Urothelium cell line (cell line): ENCODE results near the gene FETUB.
"Not testable (repeated sequence)": the region's sequence is repeated elsewhere in the genome, so short reads cannot be mapped to it uniquely, and the experiment has no call there.

Experiments used
- DNase-seq: peaks from one replicate; pipeline ENCODE4 v3.0.0; 2011; ENCODE audit warnings: low spot score, mixed read lengths
- FAIRE-seq: peaks from 2 replicates; lab custom pipeline; 2011; peaks lifted over from hg19 to GRCh38; lab: Jason Lieb, UNC

FETUB gene

DNA sequence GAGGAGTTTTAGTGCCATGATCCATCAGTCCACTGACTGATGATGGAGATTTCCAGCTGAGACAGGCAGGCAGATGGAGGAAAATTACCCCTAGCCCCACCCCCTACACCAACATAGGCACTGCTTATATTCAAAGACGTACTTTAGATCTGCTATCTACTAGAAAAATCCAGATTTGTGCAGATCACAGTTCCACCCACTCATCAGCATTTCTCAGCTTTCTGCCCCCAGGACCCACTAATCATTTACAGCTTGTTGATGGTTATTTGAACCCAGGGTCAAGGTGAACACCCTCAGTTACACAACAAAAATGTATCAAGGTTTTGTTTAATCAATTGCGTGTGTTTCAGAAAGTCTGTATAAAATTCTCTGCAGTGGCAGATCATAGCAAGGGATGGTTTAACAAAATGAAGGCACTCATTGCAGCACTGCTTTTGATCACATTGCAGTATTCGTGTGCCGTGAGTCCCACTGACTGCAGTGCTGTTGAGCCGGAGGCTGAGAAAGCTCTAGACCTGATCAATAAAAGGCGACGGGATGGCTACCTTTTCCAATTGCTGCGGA lies 25.5 kb downstream of the FETUB start, which contains the start of gene HRG:
Gene HRG, plus strand, starts transcription at position 390 of the 564 bp plus-strand sequence. Its CDS starts 18 bp downstream, at position 408.
- FAIRE-seq (no peak), DNase-seq (no peak)

DNA sequence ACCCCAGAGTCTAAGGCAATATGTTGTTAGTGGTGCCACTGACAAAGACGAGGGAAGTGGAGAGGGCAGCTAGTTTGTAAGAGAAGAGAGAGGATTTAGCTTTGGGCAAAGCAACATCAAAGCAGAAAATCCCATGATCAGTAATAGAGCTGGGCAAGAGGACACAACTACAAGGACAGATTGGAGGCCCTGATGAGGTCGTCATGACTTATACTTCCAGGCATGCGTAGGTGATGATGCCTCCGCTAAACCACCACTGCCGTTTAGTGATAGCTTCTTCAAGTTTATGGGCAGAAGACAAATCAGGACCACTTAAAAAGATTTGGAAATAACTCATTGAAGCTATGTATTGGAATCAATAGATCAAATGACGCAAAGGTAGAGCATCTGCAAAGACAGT lies 28.2 kb downstream of the FETUB start:
- FAIRE-seq: no peak
- DNase-seq: no peak

DNA sequence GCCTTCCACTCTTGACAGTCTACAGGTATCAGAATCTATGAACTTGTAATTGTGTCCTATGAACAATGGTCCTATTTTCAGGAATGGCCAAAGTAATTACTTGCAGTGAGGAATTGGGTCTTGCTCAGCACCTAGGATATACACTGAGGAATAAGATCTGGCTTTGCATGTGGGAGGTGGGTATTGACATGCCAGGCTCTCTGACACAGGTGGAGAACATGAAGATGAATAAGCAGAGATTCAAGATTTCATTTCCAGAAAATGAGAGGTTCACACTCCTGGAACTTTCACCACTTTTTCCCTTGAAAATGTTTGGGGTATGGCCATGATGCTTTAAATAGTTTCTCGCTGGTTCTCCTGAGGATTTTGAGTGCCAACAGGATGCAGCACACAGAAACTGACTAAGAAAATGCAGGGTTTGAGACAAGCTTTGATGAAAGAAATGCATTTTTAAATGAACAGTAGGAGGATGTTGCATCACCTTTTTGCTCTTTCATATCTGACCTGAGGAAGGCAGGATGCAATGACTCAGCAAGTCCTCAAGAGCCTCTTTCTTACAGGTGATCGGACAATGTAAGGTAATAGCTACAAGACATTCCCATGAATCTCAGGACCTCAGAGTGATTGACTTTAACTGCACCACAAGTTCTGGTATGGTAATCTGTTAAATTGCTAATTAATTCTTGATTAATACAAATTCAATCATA lies 29.3 kb downstream of the FETUB start:
- DNase-seq: no peak
- FAIRE-seq: no peak

DNA sequence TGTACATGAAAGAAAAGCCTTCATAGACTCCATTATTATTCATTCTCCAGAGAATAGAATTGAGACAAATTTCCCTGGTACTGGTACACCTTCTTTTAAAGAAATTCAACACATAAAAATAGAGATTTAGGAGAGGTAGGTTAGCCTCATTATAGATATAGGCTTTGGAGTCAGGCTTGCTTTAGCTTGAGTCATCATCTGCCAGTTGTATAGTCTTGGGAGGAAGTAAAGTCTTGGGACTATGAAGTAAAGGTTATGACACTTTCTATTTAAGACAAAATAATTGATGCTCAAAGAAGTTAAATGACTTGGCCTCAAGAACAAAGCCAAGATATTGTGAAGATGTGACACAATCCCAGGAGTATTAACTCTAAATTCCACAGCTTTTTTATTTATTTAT lies 30.0 kb downstream of the FETUB start:
- FAIRE-seq (no peak), DNase-seq (no peak)

DNA sequence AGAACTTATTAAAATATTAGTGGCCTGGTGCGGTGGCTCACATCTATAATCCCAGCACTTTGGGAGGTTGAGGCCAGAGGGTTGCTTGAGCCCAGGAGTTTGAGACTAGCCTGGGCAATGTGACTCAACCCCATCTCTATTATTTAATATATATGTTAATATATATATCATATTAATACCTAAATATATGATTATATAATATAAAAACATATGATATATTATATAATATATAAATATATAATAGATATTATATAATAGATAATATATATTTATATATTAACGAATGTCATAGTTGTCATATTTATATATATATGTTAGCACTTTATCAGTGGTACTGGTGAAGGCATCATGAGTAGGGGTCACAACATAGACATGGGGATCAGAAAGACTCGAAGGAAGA lies 30.9 kb downstream of the FETUB start:
- FAIRE-seq: no peak
- DNase-seq: no peak

DNA sequence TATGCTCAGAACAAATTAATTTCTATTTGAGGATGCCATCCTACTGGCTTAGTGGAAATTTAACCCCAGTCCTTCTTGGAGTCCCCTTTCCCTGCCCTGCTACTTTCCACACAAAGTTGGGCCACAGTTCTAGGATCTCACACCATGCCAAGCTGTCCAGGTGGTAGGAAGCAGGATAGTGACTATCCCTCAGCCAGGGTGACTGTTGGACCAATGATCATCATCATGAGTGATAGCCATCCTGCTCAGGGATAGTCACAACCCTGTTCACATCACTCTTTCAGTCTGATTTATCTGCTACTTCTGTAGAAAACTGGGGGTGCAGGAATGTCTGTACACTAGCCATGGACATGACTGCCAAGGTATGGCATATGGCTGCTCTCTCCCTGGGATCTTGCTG lies 38.4 kb downstream of the FETUB start:
- FAIRE-seq: no peak

DNA sequence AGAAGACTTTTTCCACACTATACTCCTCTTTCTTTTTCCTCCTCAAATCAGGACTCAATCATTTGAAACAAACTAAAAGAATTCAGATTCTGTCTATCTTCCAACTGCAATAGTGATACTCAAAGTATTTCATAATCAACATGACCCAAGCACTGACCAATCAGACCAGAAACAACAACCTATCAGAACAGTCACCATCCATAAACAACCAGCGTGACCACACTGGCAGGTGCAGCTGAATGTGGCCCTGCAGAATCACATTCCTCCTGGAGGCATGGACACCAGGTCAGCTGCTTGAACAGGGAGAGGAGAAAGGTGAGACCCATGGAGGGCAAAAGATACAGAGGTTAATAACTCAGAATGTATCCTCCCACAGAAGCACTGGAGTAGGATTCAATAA lies 39.0 kb downstream of the FETUB start:
- FAIRE-seq: no peak
- DNase-seq: no peak

More for the DNA sequence above, 38.4 kb downstream of the FETUB start:
- no peak for DNase-seq

DNA sequence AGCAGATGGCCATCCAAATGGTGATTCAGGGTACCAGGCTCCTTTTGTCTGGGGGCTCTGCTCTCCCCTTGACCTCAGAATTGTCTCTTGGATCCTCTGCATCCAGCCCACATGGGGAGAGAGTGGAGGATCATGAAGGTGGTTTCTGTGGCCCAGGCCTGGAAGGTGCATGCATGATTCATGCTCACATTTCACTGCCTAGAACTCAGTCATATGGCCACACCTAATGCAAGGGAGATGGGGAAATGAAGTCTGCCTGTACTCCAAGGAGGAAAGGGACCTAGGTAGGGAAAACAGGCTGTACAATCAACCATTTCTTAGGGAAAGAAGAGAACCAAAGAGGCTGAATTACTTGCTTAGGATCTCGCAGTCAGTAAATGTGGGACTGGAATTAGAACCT lies 40.7 kb downstream of the FETUB start:
- FAIRE-seq (peak; percentile 35), DNase-seq (no peak)

DNA sequence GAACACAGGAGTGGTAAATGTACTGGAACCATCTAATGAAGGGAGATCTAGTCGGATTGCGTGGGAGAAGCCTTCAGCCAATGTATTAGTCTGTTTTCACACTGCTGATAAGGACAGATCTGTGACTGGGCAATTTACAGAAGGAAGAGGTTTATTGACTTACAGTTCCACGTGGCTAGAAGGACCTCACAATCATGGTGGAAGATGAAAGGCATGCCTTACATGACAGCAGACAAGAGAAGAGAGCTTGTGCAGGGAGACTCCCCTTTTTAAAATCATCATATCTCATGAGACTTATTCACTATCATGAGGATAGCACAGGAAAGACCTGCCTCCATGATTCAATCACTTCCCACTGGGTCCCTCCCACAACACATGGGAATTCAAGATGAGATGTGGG lies 42.6 kb downstream of the FETUB start:
- no peak for FAIRE-seq
- no peak for DNase-seq

DNA sequence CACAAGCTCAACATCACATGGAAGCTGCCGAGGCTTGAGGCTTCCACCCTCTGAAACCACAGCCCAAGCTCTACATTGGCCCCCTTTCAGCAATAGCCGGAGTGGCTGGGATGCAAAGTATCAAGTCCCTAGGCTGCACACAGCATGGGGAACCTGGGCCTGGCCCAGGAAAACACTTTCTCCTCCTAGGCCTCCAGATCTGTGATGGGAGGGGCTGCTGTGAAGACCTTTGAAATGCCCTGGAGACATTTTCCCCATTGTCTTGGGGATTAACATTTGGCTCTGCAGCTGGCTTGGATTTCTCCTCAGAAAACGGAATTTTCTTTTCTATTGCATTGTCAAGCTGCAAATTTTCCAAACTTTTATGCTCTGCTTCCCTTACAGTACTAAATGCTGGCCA lies 43.8 kb downstream of the FETUB start:
- DNase-seq: no peak
- no peak for FAIRE-seq

DNA sequence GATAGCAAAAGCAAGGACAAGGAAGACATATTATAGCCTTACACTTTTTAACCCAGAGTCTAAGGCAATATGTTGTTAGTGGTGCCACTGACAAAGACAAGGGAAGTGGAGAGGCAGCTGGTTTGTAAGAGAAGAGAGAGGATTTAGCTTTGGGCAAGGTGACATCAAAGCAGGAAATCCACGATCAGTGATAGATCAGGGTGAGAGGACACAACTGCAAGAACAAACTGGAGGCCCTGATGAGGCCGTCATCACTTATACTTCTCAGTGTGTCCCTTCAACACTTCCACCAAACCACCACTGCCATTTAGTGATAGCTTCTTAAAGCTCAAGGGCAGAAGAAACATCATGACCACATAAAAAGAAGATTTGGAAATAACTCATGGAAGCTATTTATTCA lies 46.3 kb downstream of the FETUB start:
- not testable (repeated sequence) for DNase-seq, FAIRE-seq

DNA sequence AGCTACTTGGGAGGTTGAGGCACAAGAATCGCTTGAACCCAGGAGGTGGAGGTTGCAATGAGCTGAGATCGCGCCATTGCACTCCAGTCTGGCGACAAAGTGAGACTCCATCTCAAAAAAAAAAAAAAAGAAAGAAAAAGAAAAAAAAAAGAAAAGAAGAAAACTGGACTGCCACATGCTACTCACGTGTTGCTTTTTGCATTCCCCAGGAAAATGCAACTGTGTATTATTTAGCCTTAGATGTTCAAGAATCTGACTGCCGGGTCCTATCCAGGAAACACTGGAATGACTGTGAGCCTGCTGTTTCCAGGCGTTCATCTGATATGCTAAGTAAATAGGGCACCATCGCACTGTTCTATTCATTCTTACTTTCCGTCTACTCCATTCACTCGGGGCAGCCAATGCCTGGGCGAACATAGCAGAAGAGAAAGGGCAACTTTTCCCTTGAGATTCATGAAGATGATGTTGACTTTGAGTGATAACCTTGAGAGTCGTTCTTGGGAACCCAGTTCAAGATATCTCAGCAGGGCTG lies 47.0 kb downstream of the FETUB start:
- DNase-seq (no peak), FAIRE-seq (no peak)

DNA sequence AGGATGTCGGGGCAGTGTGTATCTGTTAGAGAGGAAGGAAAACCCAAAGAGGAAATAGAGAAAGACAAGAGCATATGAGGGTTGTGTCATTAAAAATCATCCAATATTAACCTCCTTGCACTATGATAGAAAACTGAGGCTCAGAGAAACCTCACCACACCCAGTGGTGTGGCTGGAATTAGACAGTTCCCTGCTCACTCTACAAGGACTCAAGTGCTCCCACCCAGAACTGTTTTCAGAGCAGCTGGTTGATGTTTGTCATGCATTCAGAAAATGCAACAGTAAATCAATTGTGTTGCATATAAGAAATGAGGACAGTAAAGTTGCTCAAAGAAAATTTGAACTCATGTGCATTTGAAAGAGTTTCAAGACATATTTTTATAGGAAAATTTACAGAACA lies 50.1 kb downstream of the FETUB start:
- DNase-seq, FAIRE-seq: not testable (repeated sequence)

DNA sequence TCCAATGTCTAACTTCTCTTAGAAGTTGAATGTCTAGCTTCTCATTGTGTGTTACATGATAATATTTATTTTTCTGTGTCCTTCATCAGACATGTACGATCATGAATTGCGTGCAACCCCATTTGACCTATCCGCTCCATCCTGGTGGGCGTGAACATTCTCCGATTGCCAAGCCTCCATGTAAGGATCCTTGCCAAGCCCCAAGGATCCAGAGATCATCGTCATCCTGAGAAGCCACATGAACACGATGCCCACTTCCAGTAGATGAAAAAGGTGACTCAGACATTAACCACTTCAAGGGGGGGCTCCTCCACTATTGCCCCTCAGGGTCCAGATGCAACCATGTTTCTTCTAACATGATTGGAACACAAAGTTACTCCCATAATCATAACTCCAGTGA lies 51.5 kb downstream of the FETUB start:
- FAIRE-seq (no peak), DNase-seq (no peak)

DNA sequence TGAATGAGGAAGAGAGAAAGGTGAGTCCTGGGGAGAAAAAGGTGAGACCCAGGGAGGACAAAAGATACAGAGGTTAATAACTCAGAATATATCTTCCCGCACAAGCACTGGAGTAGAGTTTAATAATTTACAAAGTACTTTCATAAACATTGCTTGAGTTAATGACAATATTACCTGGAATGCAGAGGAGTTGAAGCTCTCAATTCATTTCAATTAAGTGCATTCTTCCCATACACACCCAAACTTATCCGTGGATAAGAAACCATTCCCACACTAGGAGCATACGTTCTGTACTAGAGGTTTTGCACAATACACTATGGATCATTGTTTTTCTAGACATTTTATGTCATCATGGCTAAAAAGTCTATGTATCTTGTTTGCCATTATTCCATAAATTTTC lies 53.6 kb downstream of the FETUB start:
- DNase-seq: no peak
- FAIRE-seq: no peak

DNA sequence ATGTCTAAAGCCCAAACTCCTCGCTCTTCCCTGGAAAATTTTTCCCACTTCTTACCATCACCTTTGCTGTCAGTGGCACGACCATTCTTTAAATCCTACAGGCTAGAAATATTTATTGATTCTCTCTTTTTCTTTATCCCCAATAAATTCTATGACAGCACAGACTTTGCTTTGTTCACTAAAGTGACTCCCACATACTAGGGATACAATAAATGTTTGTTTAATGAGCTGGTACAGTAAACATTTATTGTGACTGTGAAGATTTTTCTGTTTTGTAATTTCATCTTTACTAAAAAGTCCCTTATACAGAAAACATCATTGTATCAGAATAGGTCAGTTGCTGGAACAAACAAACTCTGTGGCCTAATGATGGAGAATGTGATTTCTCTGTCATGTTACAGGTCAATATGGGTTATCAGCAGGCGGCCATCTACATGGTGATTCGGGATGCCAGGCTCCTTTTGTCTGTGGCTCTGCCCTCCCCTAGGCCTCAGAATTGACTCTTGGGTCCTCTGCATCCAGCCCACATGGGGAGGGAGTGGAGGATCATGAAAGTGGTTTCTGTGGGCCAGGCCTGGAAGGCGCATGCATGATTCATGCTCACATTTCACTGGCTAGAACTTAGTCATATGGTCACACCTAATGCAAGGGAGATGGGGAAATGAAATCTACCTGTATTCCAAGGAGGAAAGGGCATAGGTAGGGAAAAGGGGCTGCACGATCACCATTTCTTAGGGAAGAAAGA lies 54.3 kb downstream of the FETUB start:
- FAIRE-seq: no peak

DNA sequence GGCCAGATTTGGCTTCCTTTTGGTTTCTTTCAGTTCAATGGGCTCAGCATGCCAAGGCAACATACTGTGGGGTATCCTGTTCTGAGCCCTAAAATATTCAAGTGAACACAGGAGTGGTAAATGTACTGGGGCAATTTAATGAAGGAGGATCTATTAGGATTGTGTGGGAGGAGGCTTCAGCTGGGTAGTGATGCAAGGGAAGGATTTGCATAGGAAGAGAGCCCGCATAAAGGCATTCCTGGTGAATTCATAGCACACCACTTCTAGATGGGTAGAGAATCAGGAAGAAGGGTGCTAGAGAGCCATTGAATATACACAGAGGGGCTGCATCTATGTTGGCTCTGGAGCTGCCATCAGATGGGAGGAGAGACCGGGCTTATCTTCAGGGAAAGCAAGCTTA lies 56.3 kb downstream of the FETUB start:
- no peak for FAIRE-seq
- DNase-seq: no peak

More for the DNA sequence above, 54.3 kb downstream of the FETUB start:
- no peak for DNase-seq

DNA sequence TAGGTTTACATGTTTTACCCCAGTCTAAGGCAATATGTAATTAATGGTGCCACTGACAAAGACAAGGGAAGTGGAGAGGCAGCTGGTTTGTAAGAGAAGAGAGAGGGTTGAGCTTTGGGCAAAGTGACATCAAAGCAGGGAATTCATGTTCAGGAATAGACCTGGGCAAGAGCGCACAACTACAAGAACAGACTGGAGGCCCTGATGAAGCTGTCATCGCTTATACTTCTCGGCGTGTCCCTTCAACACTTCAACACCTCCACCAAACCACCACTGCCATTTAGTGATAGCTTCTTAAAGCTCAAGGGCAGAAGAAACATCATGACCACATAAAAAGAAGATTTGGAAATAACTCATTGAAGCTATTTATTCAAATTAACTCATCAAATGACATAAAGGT lies 57.3 kb downstream of the FETUB start:
- FAIRE-seq: no peak
- no peak for DNase-seq

DNA sequence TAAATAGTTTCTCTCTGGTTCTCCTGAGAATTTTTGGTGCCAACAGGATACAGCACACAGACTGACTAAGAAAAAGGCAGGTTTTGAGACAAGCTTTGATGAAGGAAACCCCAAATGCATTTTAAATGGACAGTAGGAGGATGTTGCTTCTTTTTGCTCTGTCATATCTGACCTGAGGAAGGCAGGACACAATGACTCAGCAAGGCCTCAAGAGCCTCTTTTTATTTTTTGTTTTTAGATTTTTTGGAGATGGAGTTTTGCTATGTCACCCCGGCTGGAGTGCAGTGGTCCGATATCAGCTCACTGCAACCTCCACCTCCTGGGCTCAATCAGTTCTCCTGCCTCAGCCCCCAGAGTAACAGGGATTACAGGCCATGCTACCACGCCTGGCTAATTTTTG lies 60.1 kb downstream of the FETUB start:
- FAIRE-seq (no peak), DNase-seq (no peak)

DNA sequence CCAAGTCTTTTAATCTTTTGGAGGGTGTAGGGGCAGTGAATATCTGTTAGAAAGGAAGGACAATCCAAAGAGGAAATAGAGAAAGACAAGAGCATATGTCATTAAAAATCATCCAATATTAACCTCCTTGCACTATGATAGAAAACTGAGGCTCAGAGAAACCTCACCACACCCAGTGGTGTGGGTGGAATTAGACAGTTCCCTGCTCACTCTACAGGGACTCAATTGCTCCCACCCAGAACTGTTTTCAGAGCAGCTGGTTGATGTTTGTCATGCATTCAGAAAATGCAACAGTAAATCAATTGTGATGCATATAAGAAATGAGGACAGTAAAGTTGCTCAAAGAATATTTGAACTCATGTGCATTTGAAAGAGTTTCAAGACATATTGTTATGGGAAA lies 62.3 kb downstream of the FETUB start:
- not testable (repeated sequence) for DNase-seq

More for the DNA sequence above, 62.3 kb downstream of the FETUB start:
- FAIRE-seq: not testable (repeated sequence)
